Neuronal stem cell (in vitro differentiated cells): Measurements from ENCODE around the gene GTF2A1L.

ENCODE experiments used
- DNase-seq: peaks from one replicate; pipeline ENCODE4 v3.0.0-alpha.2; 2013; ENCODE audit warnings: low spot score
- H2AFZ ChIP-seq: one replicate; pipeline ENCODE4 v1.6.1; 2013; ENCODE audit warnings: mild to moderate bottlenecking, low read length, inconsistent platforms
- H2AK5ac ChIP-seq: 2 replicates; pipeline ENCODE4 v1.6.1; 2013; ENCODE audit warnings: low read depth, mild to moderate bottlenecking, inconsistent platforms, low read length, moderate library complexity, mixed read lengths
- H2BK120ac ChIP-seq: 2 replicates; pipeline ENCODE4 v1.6.1; 2013; ENCODE audit warnings: low read depth, mild to moderate bottlenecking, inconsistent platforms, low read length, moderate library complexity, mixed read lengths
- H2BK12ac ChIP-seq: one replicate; pipeline ENCODE4 v1.6.1; 2013; ENCODE audit warnings: low read length, inconsistent platforms
- H2BK15ac ChIP-seq: 2 replicates; pipeline ENCODE4 v1.6.1; 2013; ENCODE audit warnings: mild to moderate bottlenecking, low read length, inconsistent platforms, mixed read lengths
- H2BK5ac ChIP-seq: one replicate; pipeline ENCODE4 v1.6.1; 2013; ENCODE audit warnings: inconsistent platforms, mild to moderate bottlenecking, low read length, moderate library complexity
- H3K14ac ChIP-seq: one replicate; pipeline ENCODE4 v1.6.1; 2013; ENCODE audit warnings: low read length, inconsistent platforms
- H3K18ac ChIP-seq: 2 replicates; pipeline ENCODE4 v1.6.1; 2013; ENCODE audit warnings: low read length, inconsistent platforms
- H3K23ac ChIP-seq: 2 replicates; pipeline ENCODE4 v1.6.1; 2013; ENCODE audit warnings: low read depth, mild to moderate bottlenecking, mixed read lengths, low read length, inconsistent platforms; ENCODE audit not compliant: poor library complexity
- H3K27ac ChIP-seq: replicated peaks from 3 replicates; pipeline ENCODE4 v1.5.1; 2013; ENCODE audit warnings: low read length, inconsistent platforms
- H3K27me3 ChIP-seq, 3 experiments: 2 replicates each; pipeline ENCODE4 v1.6.1; 2013; ENCODE audit warnings: low read length in 3 of 3, mild to moderate bottlenecking in 2 of 3, inconsistent platforms in 1 of 3, low read depth in 1 of 3, mixed read lengths in 1 of 3, moderate library complexity in 1 of 3; ENCODE audit not compliant: control insufficient read depth in 3 of 3, insufficient read depth in 3 of 3
- H3K36me3 ChIP-seq, 2 donors: replicated peaks in 1 of 2; 2 replicates each; pipeline ENCODE4 v1.6.1; 2013; ENCODE audit warnings: low read length in 2 of 2; ENCODE audit not compliant: control insufficient read depth in 2 of 2, insufficient read depth in 2 of 2
- H3K4ac ChIP-seq: 2 replicates; pipeline ENCODE4 v1.6.1; 2013; ENCODE audit warnings: inconsistent platforms, mild to moderate bottlenecking, low read length, moderate library complexity
- H3K4me1 ChIP-seq, 2 donors: 1 replicate in 1 of 2; 2 replicates in 1 of 2; pipeline ENCODE4 v1.6.1; 2013; ENCODE audit warnings: low read length in 2 of 2, low read depth in 1 of 2; ENCODE audit not compliant: control insufficient read depth in 2 of 2, insufficient read depth in 1 of 2
- H3K4me2 ChIP-seq: one replicate; pipeline ENCODE4 v1.6.1; 2013; ENCODE audit warnings: mild to moderate bottlenecking, low read length, inconsistent platforms; ENCODE audit not compliant: insufficient read depth, poor library complexity, severe bottlenecking
- H3K4me3 ChIP-seq, 2 donors: 2 replicates each; pipeline ENCODE4 v1.5.1; 2013; ENCODE audit warnings: low read length in 2 of 2, mild to moderate bottlenecking in 2 of 2, inconsistent platforms in 1 of 2, moderate library complexity in 1 of 2
- H3K79me1 ChIP-seq: one replicate; pipeline ENCODE4 v1.6.1; 2013; ENCODE audit warnings: low read depth, mild to moderate bottlenecking, inconsistent platforms, low read length, moderate library complexity
- H3K9ac ChIP-seq: one replicate; pipeline ENCODE4 v1.6.1; 2013; ENCODE audit warnings: mild to moderate bottlenecking, low read depth, low read length, inconsistent platforms; ENCODE audit not compliant: poor library complexity
- H3K9me3 ChIP-seq, 2 donors: replicated peaks in 1 of 2; 2 replicates each; pipeline versions ENCODE3 to v1.6.1; 2013; ENCODE audit warnings: low read length in 2 of 2, mild to moderate bottlenecking in 2 of 2, inconsistent platforms in 1 of 2, low read depth in 1 of 2, mixed read lengths in 1 of 2, moderate library complexity in 1 of 2; ENCODE audit not compliant: control insufficient read depth in 2 of 2, insufficient read depth in 1 of 2
- H4K8ac ChIP-seq: one replicate; pipeline ENCODE4 v1.6.1; 2013; ENCODE audit warnings: low read depth, mild to moderate bottlenecking, inconsistent platforms, low read length, moderate library complexity
- H4K91ac ChIP-seq: one replicate; pipeline ENCODE4 v1.6.1; 2013; ENCODE audit warnings: low read length, low read depth, mild to moderate bottlenecking, inconsistent platforms; ENCODE audit not compliant: poor library complexity
- WGBS, 2 donors: extraction: QIAGEN DNeasy Blood & Tissue Kit; methylation state at CpG; one replicate each; pipeline ENCODE4 v1.1.7; 2013; ENCODE audit warnings: missing lambda C conversion rate in 2 of 2, mixed read lengths in 1 of 2; ENCODE audit not compliant: insufficient read length in 2 of 2, insufficient replicate concordance in 1 of 2; ENCODE audit errors: extremely low coverage in 2 of 2; 5-methylcytosine and 5-hydroxymethylcytosine counted together

GTF2A1L gene

DNA sequence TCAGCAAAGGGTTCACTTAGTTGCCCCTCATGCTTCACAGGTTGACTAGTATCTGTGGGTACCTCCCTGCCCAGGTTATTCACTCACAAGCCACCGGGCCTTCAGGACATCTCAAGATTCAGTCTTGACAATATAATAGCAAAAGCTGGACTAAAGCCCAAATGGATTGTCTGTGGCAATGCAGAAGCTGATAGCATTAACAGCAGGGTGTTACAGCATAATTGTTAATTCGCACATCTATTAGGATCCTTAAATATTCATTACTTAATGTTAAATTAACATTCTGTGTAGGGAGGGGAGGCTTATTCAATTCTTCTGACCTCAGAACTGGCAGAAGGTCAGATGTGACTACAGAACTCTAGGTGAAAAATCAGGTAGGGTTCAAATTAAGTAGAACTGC lies 20.2 kb upstream of the GTF2A1L start:
- H3K18ac ChIP-seq, result no peak overlapping the region
- no peak overlapping the region for H3K14ac ChIP-seq
- no peaks in the 10 kb centered on the region for H3K79me1 ChIP-seq
- no peak overlapping the region for H2BK15ac ChIP-seq
- H2BK12ac ChIP-seq, result no peak overlapping the region
- no peak for DNase-seq
- no peak overlapping the region for H2AK5ac ChIP-seq
- no peak overlapping the region for H4K91ac ChIP-seq
- H2BK5ac ChIP-seq, result no peak overlapping the region
- H3K4me1 ChIP-seq, result no peaks in the 10 kb centered on the region
- no peak overlapping the region for H3K4me3 ChIP-seq
- H3K9ac ChIP-seq, result no peak overlapping the region
- no CpG with 5 or more reads among the region's 2 CpGs for WGBS, 2 donors
- H3K4ac ChIP-seq, result no peak overlapping the region
- H2BK120ac ChIP-seq, result no peak overlapping the region
- no peaks in the 10 kb centered on the region for H3K27me3 ChIP-seq
- no peak overlapping the region for H3K4me2 ChIP-seq
- H3K23ac ChIP-seq, result no peak overlapping the region
- no peak overlapping the region for H3K27ac ChIP-seq
- H4K8ac ChIP-seq, result no peak overlapping the region
- H3K9me3 ChIP-seq, result no peaks in the 10 kb centered on the region
- peaks cover 2 to 29% of the 10 kb centered on the region in 2 donors for H3K36me3 ChIP-seq
- H2AFZ ChIP-seq, result no peak overlapping the region

DNA sequence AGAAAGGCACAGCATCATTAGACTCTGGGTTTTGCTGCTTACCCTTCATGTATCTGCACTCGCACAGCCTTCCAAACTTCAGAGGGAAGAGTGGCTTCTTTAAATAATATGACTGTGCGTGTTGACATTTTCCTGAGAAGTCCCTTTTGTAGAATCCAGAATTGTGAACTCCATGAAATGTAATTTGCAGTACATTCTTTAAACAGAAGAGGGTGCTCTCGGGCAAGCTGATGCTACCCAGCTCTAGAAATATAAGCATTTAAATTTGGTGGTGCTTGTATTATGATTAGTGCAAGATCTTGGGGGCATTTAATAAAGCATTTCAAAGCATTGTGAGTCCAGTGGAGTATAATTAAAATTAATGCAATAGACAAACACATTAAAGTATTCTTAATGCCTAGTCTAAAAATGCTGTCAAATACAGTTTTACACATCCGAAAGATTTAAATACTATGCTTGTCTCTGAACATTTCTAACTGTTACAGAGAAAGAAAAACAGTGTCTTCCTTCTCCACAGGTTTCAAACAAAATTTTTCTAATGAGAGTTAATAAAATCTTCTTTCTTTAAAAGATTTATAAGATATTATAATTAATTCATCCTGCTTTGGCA lies 17.3 kb upstream of the GTF2A1L start:
- no peaks in the 10 kb centered on the region for H3K79me1 ChIP-seq
- no peak overlapping the region for H3K4me2 ChIP-seq
- H3K27me3 ChIP-seq, result no peaks in the 10 kb centered on the region
- no peak overlapping the region for H4K8ac ChIP-seq
- H3K4ac ChIP-seq, result no peak overlapping the region
- H3K4me3 ChIP-seq, result no peak overlapping the region
- no peaks in the 10 kb centered on the region for H3K9me3 ChIP-seq
- H2BK15ac ChIP-seq, result no peak overlapping the region
- H3K4me1 ChIP-seq, result no peaks in the 10 kb centered on the region
- peaks cover 0 to 15% of the 10 kb centered on the region in 2 donors for H3K36me3 ChIP-seq
- no peak overlapping the region for H3K9ac ChIP-seq
- H2AK5ac ChIP-seq, result no peak overlapping the region
- H2BK120ac ChIP-seq, result no peak overlapping the region
- no peak overlapping the region for H3K18ac ChIP-seq
- H2BK5ac ChIP-seq, result no peak overlapping the region
- peak; percentile 35 for DNase-seq
- H2BK12ac ChIP-seq, result no peak overlapping the region
- WGBS, 2 donors, result no CpG with 5 or more reads among the region's 4 CpGs
- no peak overlapping the region for H3K23ac ChIP-seq
- H2AFZ ChIP-seq, result no peak overlapping the region
- no peak overlapping the region for H3K27ac ChIP-seq
- no peak overlapping the region for H4K91ac ChIP-seq
- no peak overlapping the region for H3K14ac ChIP-seq

DNA sequence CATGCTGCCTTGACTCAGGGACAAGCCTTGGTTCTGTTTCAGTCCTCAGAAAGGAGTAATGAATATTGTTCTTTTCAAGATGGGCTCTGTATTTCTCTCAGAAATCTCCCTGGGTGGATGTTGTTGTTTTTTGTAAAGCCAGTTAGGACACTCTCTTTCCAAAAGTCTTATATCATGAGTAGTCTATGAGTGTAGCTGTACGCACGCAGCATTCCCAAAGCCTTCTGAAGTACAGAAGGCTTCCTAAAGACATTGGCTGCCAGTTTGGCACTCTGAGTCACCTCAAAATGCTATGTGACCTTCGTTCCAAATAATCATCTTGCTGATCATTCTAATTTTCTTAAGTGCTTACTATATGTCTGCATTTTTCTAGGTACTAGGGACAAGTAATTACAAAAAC lies 16.7 kb upstream of the GTF2A1L start:
- H3K27me3 ChIP-seq, result no peaks in the 10 kb centered on the region
- H3K14ac ChIP-seq, result no peak overlapping the region
- no peak overlapping the region for H2AK5ac ChIP-seq
- no peak overlapping the region for H3K4me3 ChIP-seq
- no peak overlapping the region for H4K91ac ChIP-seq
- no peak overlapping the region for H2AFZ ChIP-seq
- H4K8ac ChIP-seq, result no peak overlapping the region
- no peak overlapping the region for H3K4ac ChIP-seq
- H3K36me3 ChIP-seq, result peaks cover 0 to 9% of the 10 kb centered on the region in 2 donors
- H3K23ac ChIP-seq, result no peak overlapping the region
- H2BK5ac ChIP-seq, result no peak overlapping the region
- H3K18ac ChIP-seq, result no peak overlapping the region
- no peak for DNase-seq
- H3K4me2 ChIP-seq, result no peak overlapping the region
- no peak overlapping the region for H2BK120ac ChIP-seq
- no peak overlapping the region for H2BK12ac ChIP-seq
- no peak overlapping the region for H3K9ac ChIP-seq
- H3K27ac ChIP-seq, result no peak overlapping the region
- no CpG with 5 or more reads among the region's 3 CpGs for WGBS, 2 donors
- no peak overlapping the region for H2BK15ac ChIP-seq
- no peaks in the 10 kb centered on the region for H3K4me1 ChIP-seq
- no peaks in the 10 kb centered on the region for H3K9me3 ChIP-seq
- H3K79me1 ChIP-seq, result no peaks in the 10 kb centered on the region

DNA sequence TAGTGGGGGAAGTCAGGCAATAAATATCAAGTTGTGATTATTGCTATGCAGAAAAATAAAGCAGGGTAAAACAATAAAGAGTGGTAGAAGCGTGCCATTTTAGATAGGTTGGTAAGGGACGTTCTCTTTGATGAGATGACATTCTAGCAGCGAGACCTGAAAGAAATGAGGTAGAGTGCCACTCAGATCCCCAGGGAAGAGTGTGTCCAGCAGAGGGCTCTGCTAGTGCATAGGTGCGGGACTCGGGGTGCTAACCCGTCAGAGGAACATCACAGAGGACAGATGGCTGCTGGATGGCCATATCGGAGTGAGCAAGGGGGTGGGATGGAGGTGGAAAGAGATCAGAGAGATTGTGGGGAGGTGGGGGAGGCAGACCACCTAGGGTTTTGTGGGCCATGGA lies 16.3 kb upstream of the GTF2A1L start:
- Histone ChIP-seq H2AFZ (no peak overlapping the region), H3K9ac (no peak overlapping the region), H3K27ac (no peak overlapping the region), H2BK5ac (no peak overlapping the region), H4K91ac (no peak overlapping the region), H2AK5ac (no peak overlapping the region), H3K14ac (no peak overlapping the region), H3K4me3 (no peak overlapping the region), H4K8ac (no peak overlapping the region), H3K36me3 (peaks cover 0 to 9% of the 10 kb centered on the region in 2 donors), H2BK15ac (no peak overlapping the region), H3K4me1 (no peaks in the 10 kb centered on the region), H2BK120ac (no peak overlapping the region), H3K18ac (no peak overlapping the region), H3K23ac (no peak overlapping the region), H3K4ac (no peak overlapping the region), H3K79me1 (no peaks in the 10 kb centered on the region), H3K4me2 (no peak overlapping the region), H3K27me3 (no peaks in the 10 kb centered on the region), H3K9me3 (no peaks in the 10 kb centered on the region), H2BK12ac (no peak overlapping the region)
- no CpG with 5 or more reads among the region's 7 CpGs for WGBS, 2 donors
- DNase-seq, result no peak
